Measurements from ENCODE around the gene LYPLA2. TPM values are rescaled to one million over a fixed set of nuclear protein-coding genes. Genes with fewer than 3 reads are reported as not detected.

The LYPLA2 gene
- total RNA-seq, 3 donors from 2014 or later (not counting 1 experiment from before 2014, with no cell fraction given), result 70.6 to 84.5 (median 73.3) TPM

GRCh38 chr1:23784846-23785245 lies 6.1 kb upstream of the LYPLA2 start:
- Histone ChIP-seq H3K36me3 (ENCODE audit: control insufficient read depth, insufficient read depth, low read length) (peaks cover 39% of the 10 kb centered on the region), H3K9me3 (ENCODE audit: control insufficient read depth, insufficient read depth, low read length) (no peaks in the 10 kb centered on the region), H3K4me3 (ENCODE audit: low read length) (no peak overlapping the region), H3K27me3 (ENCODE audit: control insufficient read depth, insufficient read depth, low read length) (no peaks in the 10 kb centered on the region), H3K4me1 (ENCODE audit: control insufficient read depth, insufficient read depth, low read length) (no peaks in the 10 kb centered on the region), H3K27ac (ENCODE audit: low read length) (no peak overlapping the region)
- DNase-seq (no peak), ATAC-seq (no peak)
- Mint-ChIP-seq H3K27me3 (ENCODE audit: low read depth in 2 of 2) (no peaks in the 10 kb centered on the region), H3K4me1 (peaks cover 5% of the 10 kb centered on the region in 2 donors), H3K9me3 (no peaks in the 10 kb centered on the region), H3K4me3 (no peak overlapping the region), H3K36me3 (peaks cover 10% of the 10 kb centered on the region), H3K27ac (no peak overlapping the region)
- WGBS (ENCODE audit: insufficient coverage), result 89% methylated on average over 4 of the region's 4 CpGs
- TF ChIP-seq CTCF (IDR thresholded peaks at IDR 0.05), result no peak
- intact Hi-C loops (cut with micrococcal nuclease), result no loop called here

GRCh38 chr1:23787701-23788100 lies 3.2 kb upstream of the LYPLA2 start:
- no peak overlapping the region for H3K27ac Mint-ChIP-seq
- Histone ChIP-seq H3K36me3 (ENCODE audit: control insufficient read depth, insufficient read depth, low read length) (peaks cover 29% of the 10 kb centered on the region), H3K27ac (ENCODE audit: low read length) (no peak overlapping the region), H3K4me3 (ENCODE audit: low read length) (no peak overlapping the region), H3K27me3 (ENCODE audit: control insufficient read depth, insufficient read depth, low read length) (no peaks in the 10 kb centered on the region), H3K4me1 (ENCODE audit: control insufficient read depth, insufficient read depth, low read length) (peaks cover 23% of the 10 kb centered on the region), H3K9me3 (ENCODE audit: control insufficient read depth, insufficient read depth, low read length) (no peaks in the 10 kb centered on the region)
- 100% methylated on average over 3 of the region's 3 CpGs for WGBS (ENCODE audit: insufficient coverage)
- no peaks in the 10 kb centered on the region for H3K9me3 Mint-ChIP-seq
- DNase-seq (no peak), ATAC-seq (no peak)
- intact Hi-C loops (cut with micrococcal nuclease), result no loop called here
- H3K4me3 Mint-ChIP-seq, result no peak overlapping the region
- H3K4me1 Mint-ChIP-seq, result peaks cover 19 to 25% of the 10 kb centered on the region in 2 donors
- TF ChIP-seq CTCF (IDR thresholded peaks at IDR 0.05), result no peak
- peaks cover 10% of the 10 kb centered on the region for H3K36me3 Mint-ChIP-seq
- no peaks in the 10 kb centered on the region for H3K27me3 Mint-ChIP-seq (ENCODE audit: low read depth in 2 of 2)

- peaks cover 19 to 32% of the 10 kb centered on the region in 2 donors for H3K4me1 Mint-ChIP-seq
- no peak overlapping the region for H3K4me3 ChIP-seq (ENCODE audit: low read length)
- H3K4me3 Mint-ChIP-seq, result peak overlapping the region; percentile 79
- no peaks in the 10 kb centered on the region for H3K9me3 Mint-ChIP-seq
- H3K36me3 ChIP-seq (ENCODE audit: control insufficient read depth, insufficient read depth, low read length), result peaks cover 34% of the 10 kb centered on the region
- ATAC-seq, result no peak
- WGBS (ENCODE audit: insufficient coverage), result 100% methylated on average over 2 of the region's 3 CpGs
- intact Hi-C loops (cut with micrococcal nuclease), result no loop called here
- H3K27ac Mint-ChIP-seq, result peak overlapping the region; percentile 67 to 72
- no peaks in the 10 kb centered on the region for H3K27me3 ChIP-seq (ENCODE audit: control insufficient read depth, insufficient read depth, low read length)
- peaks cover 31% of the 10 kb centered on the region for H3K4me1 ChIP-seq (ENCODE audit: control insufficient read depth, insufficient read depth, low read length)
- peaks cover 10% of the 10 kb centered on the region for H3K36me3 Mint-ChIP-seq
- no peaks in the 10 kb centered on the region for H3K27me3 Mint-ChIP-seq (ENCODE audit: low read depth in 2 of 2)
- no peak for DNase-seq
- no peak overlapping the region for H3K27ac ChIP-seq (ENCODE audit: low read length)
- TF ChIP-seq CTCF (IDR thresholded peaks at IDR 0.05), result no peak
- no peaks in the 10 kb centered on the region for H3K9me3 ChIP-seq (ENCODE audit: control insufficient read depth, insufficient read depth, low read length)
Observed at GRCh38 chr1:23788695-23789094, 2.2 kb upstream of the LYPLA2 start.

- Mint-ChIP-seq H3K4me3 (peak overlapping the region; percentile 99), H3K27me3 (ENCODE audit: low read depth in 2 of 2) (no peaks in the 10 kb centered on the region), H3K27ac (peak overlapping the region; percentile 90 to 100), H3K9me3 (no peaks in the 10 kb centered on the region), H3K4me1 (peaks cover 19 to 42% of the 10 kb centered on the region in 2 donors), H3K36me3 (no peaks in the 10 kb centered on the region)
- Histone ChIP-seq H3K27ac (ENCODE audit: low read length) (peak overlapping the region; percentile 87), H3K36me3 (ENCODE audit: control insufficient read depth, insufficient read depth, low read length) (peaks cover 28% of the 10 kb centered on the region), H3K27me3 (ENCODE audit: control insufficient read depth, insufficient read depth, low read length) (no peaks in the 10 kb centered on the region), H3K4me3 (ENCODE audit: low read length) (peak overlapping the region; percentile 88), H3K4me1 (ENCODE audit: control insufficient read depth, insufficient read depth, low read length) (peaks cover 31% of the 10 kb centered on the region), H3K9me3 (ENCODE audit: control insufficient read depth, insufficient read depth, low read length) (no peaks in the 10 kb centered on the region)
- DNase-seq (peak in 1 of 2 donors; percentile 54), ATAC-seq (peak in 2 of 3 donors; percentile 8 to 24)
- intact Hi-C loops (cut with micrococcal nuclease), result no loop called here
- 2% methylated on average over 15 of the region's 15 CpGs for WGBS (ENCODE audit: insufficient coverage)
- no peak for TF ChIP-seq CTCF (IDR thresholded peaks at IDR 0.05)
Observed at GRCh38 chr1:23791516-23792047, 637 bp downstream of the LYPLA2 start.
